Fibroblast of skin of scalp (primary cell): ENCODE data around the gene CNBD2.
"Not testable (repeated sequence)": the region's sequence is repeated elsewhere in the genome, so short reads cannot be mapped to it uniquely, and the experiment has no call there.

ENCODE experiments used
- DNase-seq: peaks from one replicate; pipeline ENCODE4 v3.0.0-alpha.2; 2013

The CNBD2 gene

DNA sequence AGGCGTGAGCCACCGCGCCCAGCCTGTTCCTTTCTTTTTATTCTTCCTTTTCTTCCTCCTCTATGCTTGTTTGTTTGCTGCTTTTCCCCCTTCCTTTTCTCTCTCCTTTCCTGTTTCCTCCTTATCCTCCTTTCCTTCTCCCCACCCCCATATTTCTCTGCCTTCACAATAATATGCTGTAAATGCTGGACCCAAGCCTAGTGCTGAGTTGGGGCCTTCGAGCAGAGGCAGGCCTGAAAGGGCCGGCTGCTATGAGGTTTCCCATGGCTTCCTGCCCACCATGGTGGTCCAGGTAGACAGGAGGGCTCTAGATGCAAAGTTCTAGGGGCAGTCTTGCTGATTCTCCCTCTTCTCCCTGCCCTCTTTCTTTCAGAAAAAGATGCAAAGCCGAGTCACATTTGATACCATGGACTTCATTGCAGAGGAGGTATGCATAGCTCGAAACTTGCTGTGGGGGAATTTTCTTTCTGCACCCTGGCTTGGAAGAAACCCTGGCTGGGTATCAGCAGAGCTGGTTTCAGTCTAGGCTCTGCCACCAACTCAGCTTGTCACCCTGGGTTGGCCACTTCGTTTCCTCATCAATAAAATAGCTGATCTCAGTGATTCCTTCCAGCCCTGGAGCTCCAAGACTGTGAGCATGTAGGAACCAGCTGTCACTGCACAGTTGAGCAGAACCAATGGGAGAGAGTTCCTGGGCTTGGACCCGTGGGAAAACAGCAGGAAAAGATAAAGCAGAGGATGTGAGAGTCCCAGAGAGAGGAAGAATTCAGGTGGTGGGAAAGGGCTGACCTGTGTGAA lies 7.4 kb downstream of the CNBD2 start:
- DNase-seq = no peak

DNA sequence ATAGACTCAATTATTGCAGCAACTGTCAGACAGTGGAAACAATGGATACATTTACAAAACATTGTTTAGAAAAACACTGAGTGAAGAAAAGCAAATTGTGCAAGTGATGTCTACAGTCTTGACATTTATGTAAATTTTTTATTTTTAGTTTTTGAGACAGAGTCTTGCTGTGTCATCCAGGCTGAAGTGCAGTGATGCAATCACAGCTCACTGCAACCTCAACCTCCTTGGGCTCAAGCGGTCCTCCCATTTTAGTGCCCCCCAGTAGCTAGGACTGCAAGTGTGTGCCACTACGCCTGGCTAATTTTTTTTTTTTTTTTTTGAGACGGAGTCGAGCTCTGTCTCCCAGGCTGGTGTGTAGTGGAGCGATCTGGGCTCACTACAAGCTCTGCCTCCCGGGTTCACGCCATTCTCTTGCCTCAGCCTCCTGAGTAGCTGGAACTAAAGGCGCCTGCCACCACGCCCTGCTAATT lies 9.7 kb downstream of the CNBD2 start:
- DNase-seq = peak; percentile 15

DNA sequence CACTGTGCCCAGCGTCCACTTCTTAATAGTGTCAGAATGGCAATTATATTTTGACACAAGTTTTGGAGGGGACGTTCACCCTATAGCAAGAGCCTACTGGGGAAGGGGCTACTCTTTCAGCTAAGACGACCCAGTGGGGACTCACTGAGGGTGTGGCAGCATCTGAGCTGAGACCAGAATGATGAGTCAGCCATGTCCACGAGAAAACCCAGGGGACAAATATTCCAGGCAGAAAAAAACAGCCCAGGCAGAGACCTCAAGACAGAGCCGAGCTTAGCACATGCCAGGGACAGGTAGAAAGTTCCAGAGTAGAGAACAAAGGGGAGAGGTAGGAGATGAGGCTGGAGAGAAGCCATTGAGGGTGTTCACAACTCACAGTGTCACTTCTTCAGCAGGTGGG lies 11.2 kb downstream of the CNBD2 start:
- DNase-seq = peak; percentile 22

- no peak for DNase-seq
Measured at GRCh38 chr20:35981969-35982368, 13.6 kb downstream of the CNBD2 start.

DNA sequence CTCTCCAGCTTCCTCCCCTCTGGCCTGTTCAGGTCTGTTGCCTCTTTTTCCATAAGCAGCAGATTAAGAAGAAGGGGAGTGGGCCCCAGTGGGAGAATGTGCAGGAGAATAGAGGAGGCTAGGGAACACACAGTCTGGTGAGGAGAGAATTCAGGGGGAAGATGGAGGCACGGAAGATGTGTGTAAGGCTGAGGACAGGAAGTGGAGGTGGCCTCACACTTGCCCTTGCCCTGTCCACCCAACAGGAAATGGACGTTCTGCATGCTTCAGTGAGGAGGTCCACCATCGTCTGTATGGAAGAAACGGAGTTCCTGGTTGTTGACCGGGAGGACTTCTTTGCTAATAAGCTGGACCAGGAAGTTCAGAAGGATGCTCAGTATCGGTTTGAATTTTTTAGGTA lies 16.0 kb downstream of the CNBD2 start:
- no peak for DNase-seq

DNA sequence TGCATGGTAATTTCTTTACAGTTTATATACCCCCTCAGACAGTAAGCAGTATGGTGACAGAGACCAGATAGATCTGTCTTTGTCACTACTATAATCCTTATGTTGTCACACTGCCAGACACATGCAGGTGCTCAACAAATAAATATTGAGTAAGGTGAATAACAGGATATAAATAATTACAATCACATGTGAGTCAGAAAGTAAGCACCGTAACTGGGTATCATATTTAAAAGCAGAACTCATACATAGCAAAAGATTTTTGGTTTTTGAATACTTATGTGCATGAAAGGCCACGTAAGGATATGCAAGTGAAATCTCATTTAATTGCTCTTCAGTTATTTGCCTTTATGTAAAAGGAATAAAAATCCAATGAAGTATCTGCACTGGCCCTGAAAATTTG lies 17.4 kb downstream of the CNBD2 start:
- DNase-seq = no peak

DNA sequence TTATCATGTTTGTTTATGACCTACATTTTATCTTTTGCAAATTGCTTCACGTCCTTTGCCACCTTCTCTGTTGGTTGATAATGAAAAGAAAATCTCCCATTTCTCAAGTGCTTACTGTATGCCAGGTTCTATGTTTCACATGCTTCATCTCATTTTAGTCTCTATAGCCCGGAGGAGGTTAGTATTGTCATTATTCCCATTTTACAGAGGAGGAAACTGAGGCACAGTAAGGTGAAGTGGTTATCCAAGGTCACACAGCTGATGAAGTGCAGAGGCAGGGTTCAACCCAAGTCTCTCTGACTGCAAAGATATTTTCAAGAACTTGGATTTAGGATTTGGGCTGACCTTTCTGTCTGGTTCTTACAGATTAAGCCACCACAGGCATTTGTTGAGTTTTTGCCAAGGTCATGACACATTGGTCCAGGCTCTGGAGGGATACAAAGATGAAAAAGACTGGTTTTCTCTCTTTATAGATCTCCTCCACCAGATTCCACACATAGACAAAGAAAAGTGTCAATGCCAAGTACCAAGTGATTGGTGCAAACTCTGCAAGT lies 20.6 kb downstream of the CNBD2 start:
- no peak for DNase-seq

DNA sequence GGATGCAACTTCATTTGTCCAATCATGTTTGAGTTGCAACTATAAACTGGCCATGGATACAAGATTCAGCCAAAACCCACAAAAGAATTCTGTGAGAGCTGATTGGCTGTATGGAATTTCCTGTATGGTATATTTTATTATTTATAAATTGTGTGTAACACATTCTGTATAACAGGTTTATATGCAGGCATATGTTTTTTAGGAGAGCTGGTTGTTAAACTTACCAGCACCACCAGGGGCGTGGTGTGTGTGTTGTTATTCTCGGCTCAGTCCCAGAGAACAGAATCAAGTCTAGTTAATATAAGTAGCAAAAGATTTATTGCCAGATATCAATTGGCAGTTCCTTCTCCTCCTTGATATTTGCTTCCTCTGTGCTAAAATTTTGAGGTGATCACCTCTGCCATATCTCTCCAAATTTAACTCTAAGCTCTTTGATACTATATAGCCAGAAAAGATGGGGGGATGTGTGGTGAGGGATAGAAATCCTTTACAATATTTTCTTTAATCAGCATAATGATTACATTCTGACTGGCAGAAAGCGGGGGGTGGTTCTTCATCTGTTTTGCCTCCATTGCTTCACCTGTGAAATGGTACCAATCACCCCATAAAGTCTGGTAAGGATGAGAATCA lies 22.9 kb downstream of the CNBD2 start:
- DNase-seq = peak; percentile 32

GRCh38 chr20:35992713-35993335 lies 24.4 kb downstream of the CNBD2 start:
- DNase-seq = peak; percentile 72

- DNase-seq = peak; percentile 75
Measured at GRCh38 chr20:35994994-35995453, 26.6 kb downstream of the CNBD2 start.

GRCh38 chr20:35996492-35996891 lies 28.1 kb downstream of the CNBD2 start:
- DNase-seq = not testable (repeated sequence)

GRCh38 chr20:36001331-36001730 lies 32.9 kb downstream of the CNBD2 start:
- not testable (repeated sequence) for DNase-seq

- DNase-seq = no peak
Measured at GRCh38 chr20:36002855-36003254, 34.5 kb downstream of the CNBD2 start.

GRCh38 chr20:36004045-36004444 lies 35.7 kb downstream of the CNBD2 start:
- DNase-seq = no peak

- DNase-seq = no peak
Measured at GRCh38 chr20:36008461-36009035, 40.2 kb downstream of the CNBD2 start.

DNA sequence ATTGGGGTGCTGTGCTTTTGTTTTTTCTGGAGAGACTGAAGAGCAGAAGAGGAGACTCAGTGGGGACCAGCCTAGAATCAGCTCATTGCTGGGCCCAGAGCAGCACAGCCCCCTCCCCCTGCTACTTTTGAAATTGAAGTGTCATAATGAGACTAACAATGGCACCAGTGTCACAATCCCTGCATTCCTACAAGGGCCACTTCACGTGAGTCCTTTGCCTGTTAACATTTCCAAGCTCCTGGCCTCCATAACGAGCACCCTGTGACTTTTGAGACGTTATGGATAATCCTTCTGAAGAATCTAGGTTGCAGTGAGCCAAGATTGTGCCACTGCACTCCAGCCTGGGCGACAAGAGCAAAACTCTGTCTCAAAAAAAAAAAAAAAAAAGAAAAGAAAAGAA lies 41.7 kb downstream of the CNBD2 start:
- DNase-seq = no peak

DNA sequence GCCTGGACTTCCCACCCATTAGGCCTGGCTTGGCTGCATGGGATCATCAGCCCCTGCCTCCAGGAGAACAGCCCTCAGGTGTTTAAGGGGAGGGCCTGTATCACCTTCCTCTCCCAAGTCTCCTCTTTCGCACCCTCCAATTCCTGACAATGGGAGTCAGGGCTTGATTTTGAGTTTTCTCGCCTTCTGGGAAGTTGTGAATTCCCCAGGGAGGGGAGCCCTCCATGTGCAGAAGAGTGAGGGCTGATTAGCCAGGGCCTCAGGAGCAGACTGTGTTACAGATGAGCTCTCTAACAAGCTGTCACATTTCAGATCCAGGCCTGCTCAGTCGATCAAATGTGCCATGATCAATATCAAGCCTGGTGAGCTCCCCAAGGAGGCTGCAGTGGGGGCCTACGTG lies 42.4 kb downstream of the CNBD2 start:
- no peak for DNase-seq

GRCh38 chr20:36015806-36016403 lies 47.5 kb downstream of the CNBD2 start:
- no peak for DNase-seq

GRCh38 chr20:36017048-36017951 lies 48.9 kb downstream of the CNBD2 start:
- DNase-seq = peak; percentile 88

DNA sequence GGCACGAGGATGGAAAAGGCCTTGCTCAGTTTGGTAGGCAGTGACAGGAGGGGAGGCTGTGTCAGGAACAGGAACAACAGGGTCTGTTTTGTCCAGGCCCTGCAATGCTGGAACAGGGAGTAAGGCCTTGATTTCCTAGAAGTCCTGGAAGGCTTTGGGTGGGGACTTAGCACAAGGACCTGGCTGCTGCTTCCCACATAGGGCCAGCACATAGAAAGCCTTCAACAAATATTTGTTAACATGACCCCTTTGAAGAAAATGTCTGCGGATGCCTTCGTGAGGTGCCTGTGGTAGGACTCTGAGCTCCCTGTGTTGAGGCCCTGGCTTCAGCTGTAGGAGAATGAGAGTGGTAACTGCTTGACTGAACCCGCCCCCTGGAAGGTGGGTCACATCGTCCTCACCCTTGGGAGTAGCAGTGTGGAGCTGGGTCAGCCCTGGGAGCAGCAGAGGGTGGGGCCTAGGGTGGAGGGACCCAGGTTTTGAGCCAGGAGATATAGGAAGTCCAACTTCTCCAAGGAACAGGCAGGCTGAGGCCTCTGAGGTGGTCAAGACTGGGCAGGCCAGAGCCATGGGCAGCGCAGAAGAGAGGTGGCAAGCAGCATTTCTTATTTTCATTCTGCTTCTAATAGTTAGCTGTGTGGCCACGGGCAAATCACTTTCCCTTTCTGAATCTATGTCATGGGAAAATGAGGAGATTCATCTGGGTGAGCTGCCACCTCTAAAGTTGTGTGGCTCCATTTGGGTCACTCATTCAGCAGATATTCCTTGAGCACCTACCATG lies 50.0 kb downstream of the CNBD2 start:
- DNase-seq = no peak
